Right lobe of liver (tissue), 4 donors: ENCODE results near the gene REPIN1.

Experiments used
- CTCF ChIP-seq, 4 donors: fragments of 200-600 bp in 3 of 4; fragments of 450-650 bp in 1 of 4; IDR thresholded peaks; one replicate each; pipeline versions ENCODE4 v1.5.1 to v1.8.0; 2016 to 2022; ENCODE audit warnings: antibody characterized with exemption in 4 of 4, mild to moderate bottlenecking in 2 of 4
- POLR2A ChIP-seq: fragments of 450-650 bp; IDR thresholded peaks from one replicate; pipeline ENCODE4 v1.6.1; 2017; ENCODE audit warnings: antibody characterized with exemption, mild to moderate bottlenecking
- donor health status: DM: no; HTN: no; CAD: no.
- donor health status: DM: no; HTN: no; CAD: no.
- donor health status: DM: no; HTN: yes; CAD: no.

DNA sequence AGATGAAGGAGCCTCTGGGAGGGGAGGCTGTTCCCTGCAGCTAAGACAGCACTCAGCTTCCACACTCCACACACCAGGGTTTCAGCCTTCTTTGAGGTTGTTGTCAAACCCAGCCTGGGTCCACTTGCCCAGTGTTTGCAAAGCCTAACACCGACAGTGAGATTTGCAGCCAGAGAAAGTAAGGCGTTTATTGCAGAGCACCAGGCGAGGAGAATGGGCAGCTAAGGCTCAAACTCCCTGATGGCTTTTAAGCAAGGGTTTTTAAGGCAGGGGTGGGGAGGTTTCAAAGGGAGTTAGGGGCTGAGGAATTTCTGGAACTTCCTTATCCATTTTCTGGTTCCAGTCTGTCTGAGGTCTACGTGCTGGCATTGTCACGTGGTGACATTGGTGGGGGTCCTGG lies 5.8 kb downstream of the REPIN1 start:
- TF ChIP-seq POLR2A (no peak), CTCF (IDR thresholded peaks at IDR 0.05) (no peak)
